ENCODE results near the gene MAPK10. TPM values are rescaled to one million over a fixed set of nuclear protein-coding genes. Genes with fewer than 3 reads are reported as not detected.

Gene MAPK10
- total and polyA plus RNA-seq, 2 of the 8 experiments (the other 6 are each of a cell fraction or from before 2014, with no cell fraction given) = 2.5 to 3.1 TPM

GRCh38 chr4:85994576-85994975 lies 365.3 kb downstream of the MAPK10 start:
- no peak overlapping the region for H2BK12ac ChIP-seq (ENCODE audit: low read depth, low read length)
- no peaks in the 10 kb centered on the region for H3K27me3 ChIP-seq (replicated peaks in 1 of 4; ENCODE audit: control insufficient read depth in 3 of 4, extremely low read depth in 1 of 4, insufficient read depth in 3 of 4, low read length in 3 of 4)
- no peak overlapping the region for H2BK120ac ChIP-seq (replicated peaks; ENCODE audit: low read depth, low read length)
- FAIRE-seq (no peak), DNase-seq (ENCODE audit: low read depth in 1 of 2, low spot score in 2 of 2) (no peak)
- no peak overlapping the region for H2BK15ac ChIP-seq (ENCODE audit: low read length)
- H4K91ac ChIP-seq (replicated peaks; ENCODE audit: insufficient read length, low read length) = no peak overlapping the region
- no peak overlapping the region for H3K27ac ChIP-seq (ENCODE audit: low read depth, low read length)
- H3K9me3 ChIP-seq (ENCODE audit: insufficient read depth in 2 of 2, low read depth in 1 of 2, low read length in 1 of 2) = no peaks in the 10 kb centered on the region
- ChIA-PET POLR2A (ENCODE audit: partially characterized antibody) (no interaction called here), CTCF (ENCODE audit: partially characterized antibody) (interaction anchor here (1.0 kb wide), 1 partner anchor 25 kb away, joined by 3 read pairs; no protein-coding TSS in a partner anchor)
- no peaks in the 10 kb centered on the region for H3K79me2 ChIP-seq (ENCODE audit: control insufficient read depth in 1 of 2, insufficient read depth in 2 of 2, low read length in 2 of 2)
- H3K23ac ChIP-seq (ENCODE audit: insufficient read length) = no peak overlapping the region
- no peak overlapping the region for H3K14ac ChIP-seq (ENCODE audit: insufficient read length)
- no peak overlapping the region for H4K5ac ChIP-seq (ENCODE audit: insufficient read length, low read depth, low read length)
- H3K9ac ChIP-seq (replicated peaks in 1 of 4; ENCODE audit: extremely low read depth in 1 of 4, low read depth in 3 of 4, low read length in 3 of 4) = no peak overlapping the region
- no peak overlapping the region for H3K18ac ChIP-seq (ENCODE audit: extremely low read depth, low read length)
- no peak overlapping the region for H3K4ac ChIP-seq (replicated peaks; ENCODE audit: insufficient read length, low read depth, low read length)
- no peaks in the 10 kb centered on the region for H3K4me1 ChIP-seq (replicated peaks in 1 of 4; ENCODE audit: control insufficient read depth in 3 of 4, insufficient read depth in 4 of 4, low read length in 3 of 4)
- H4K20me1 ChIP-seq (replicated peaks in 1 of 2; ENCODE audit: control insufficient read depth in 1 of 2, insufficient read depth in 2 of 2, low read length in 2 of 2) = no peaks in the 10 kb centered on the region
- H3K23me2 ChIP-seq (ENCODE audit: low read depth, low read length) = no peaks in the 10 kb centered on the region
- no peak overlapping the region for H2BK5ac ChIP-seq (ENCODE audit: low read depth, low read length)
- H4K8ac ChIP-seq (ENCODE audit: extremely low read depth, insufficient read depth, low read length) = no peak overlapping the region
- H2AK5ac ChIP-seq (ENCODE audit: low read depth, low read length) = no peak overlapping the region
- H3K4me2 ChIP-seq (ENCODE audit: insufficient read depth in 1 of 2, low read depth in 2 of 2, low read length in 2 of 2) = no peak overlapping the region
- no peaks in the 10 kb centered on the region; a peak in 1 of 8 replicates for H3K36me3 ChIP-seq (ENCODE audit: control insufficient read depth in 2 of 4, insufficient read depth in 4 of 4, low read length in 3 of 4)
- no peak overlapping the region for H2BK20ac ChIP-seq (ENCODE audit: low read length)
- H3K79me1 ChIP-seq (ENCODE audit: low read depth, low read length) = no peaks in the 10 kb centered on the region
- no peak overlapping the region for H2AFZ ChIP-seq (ENCODE audit: low read length)
- no peak overlapping the region for H3K56ac ChIP-seq (replicated peaks; ENCODE audit: insufficient read length, low read depth, low read length)
- H3K4me3 ChIP-seq (ENCODE audit: extremely low read depth in 1 of 4, insufficient read depth in 2 of 4, low read depth in 3 of 4, low read length in 4 of 4) = no peak overlapping the region
- TF ChIP-seq RAD21 (IDR thresholded peaks at IDR 0.05 in 1 of 2, conservative IDR thresholded peaks at IDR 0.05 in 1 of 2; ENCODE audit: low read depth in 2 of 2, low read length in 2 of 2) (no peak), EP300 (IDR thresholded peaks at IDR 0.05; ENCODE audit: borderline replicate concordance in 1 of 2, low read depth in 2 of 2, low read length in 2 of 2) (no peak), ZNF274 (IDR thresholded peaks at IDR 0.05; ENCODE audit: borderline replicate concordance, extremely low read depth, low read length) (no peak), RFX5 (IDR thresholded peaks at IDR 0.05; ENCODE audit: borderline replicate concordance, low read depth, low read length) (no peak), CBX8 (IDR thresholded peaks at IDR 0.05; ENCODE audit: borderline replicate concordance, low read depth, low read length) (no peak), EGR1 (IDR thresholded peaks at IDR 0.05; ENCODE audit: borderline replicate concordance, low read depth, low read length) (no peak), KDM1A (IDR thresholded peaks at IDR 0.05; ENCODE audit: borderline replicate concordance, low read length) (no peak)
- TF ChIP-seq, protein P1, sequence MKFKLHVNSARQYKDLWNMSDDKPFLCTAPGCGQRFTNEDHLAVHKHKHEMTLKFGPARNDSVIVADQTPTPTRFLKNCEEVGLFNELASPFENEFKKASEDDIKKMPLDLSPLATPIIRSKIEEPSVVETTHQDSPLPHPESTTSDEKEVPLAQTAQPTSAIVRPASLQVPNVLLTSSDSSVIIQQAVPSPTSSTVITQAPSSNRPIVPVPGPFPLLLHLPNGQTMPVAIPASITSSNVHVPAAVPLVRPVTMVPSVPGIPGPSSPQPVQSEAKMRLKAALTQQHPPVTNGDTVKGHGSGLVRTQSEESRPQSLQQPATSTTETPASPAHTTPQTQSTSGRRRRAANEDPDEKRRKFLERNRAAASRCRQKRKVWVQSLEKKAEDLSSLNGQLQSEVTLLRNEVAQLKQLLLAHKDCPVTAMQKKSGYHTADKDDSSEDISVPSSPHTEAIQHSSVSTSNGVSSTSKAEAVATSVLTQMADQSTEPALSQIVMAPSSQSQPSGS (IDR thresholded peaks at IDR 0.05; ENCODE audit: low read length) = no peak
